Mesenchymal stem cell (in vitro differentiated cells and primary cell): ENCODE data around the gene TNRC6C.

Source experiments
- DNase-seq: peaks from one replicate; pipeline ENCODE4 v3.0.0-alpha.2; 2013
- H2AFZ ChIP-seq: one replicate; pipeline ENCODE4 v1.6.1; 2013; ENCODE audit warnings: low read depth, mild to moderate bottlenecking, control low read depth, inconsistent platforms, low read length, moderate library complexity
- H2AK5ac ChIP-seq: 2 replicates; pipeline ENCODE4 v1.6.1; 2013; ENCODE audit warnings: low read length, moderate library complexity, mild to moderate bottlenecking, inconsistent platforms; ENCODE audit not compliant: severe bottlenecking
- H2BK120ac ChIP-seq: one replicate; pipeline ENCODE4 v1.6.1; 2013; ENCODE audit warnings: low read depth, mild to moderate bottlenecking, inconsistent platforms, low read length, moderate library complexity
- H2BK12ac ChIP-seq, 2 experiments: one replicate each; pipeline ENCODE4 v1.6.1; 2013; ENCODE audit warnings: inconsistent platforms in 2 of 2, low read length in 2 of 2, mild to moderate bottlenecking in 2 of 2, moderate library complexity in 2 of 2, control low read depth in 1 of 2
- H2BK15ac ChIP-seq: one replicate; pipeline ENCODE4 v1.6.1; 2013; ENCODE audit warnings: mild to moderate bottlenecking, low read depth, inconsistent platforms; ENCODE audit not compliant: poor library complexity, severe bottlenecking
- H2BK5ac ChIP-seq: 2 replicates; pipeline ENCODE4 v1.6.1; 2013; ENCODE audit warnings: low read depth, mild to moderate bottlenecking, low read length, control low read depth, inconsistent platforms; ENCODE audit not compliant: poor library complexity, severe bottlenecking
- H3K14ac ChIP-seq, 2 experiments: one replicate each; pipeline ENCODE4 v1.6.1; 2013; ENCODE audit warnings: inconsistent platforms in 2 of 2, low read length in 2 of 2, control low read depth in 1 of 2, mild to moderate bottlenecking in 1 of 2, moderate library complexity in 1 of 2
- H3K18ac ChIP-seq, 2 experiments: one replicate each; pipeline ENCODE4 v1.6.1; 2013; ENCODE audit warnings: inconsistent platforms in 2 of 2, low read length in 2 of 2, control low read depth in 1 of 2, low read depth in 1 of 2, mild to moderate bottlenecking in 1 of 2
- H3K23ac ChIP-seq, 2 experiments: one replicate each; pipeline ENCODE4 v1.6.1; 2013; ENCODE audit warnings: inconsistent platforms in 2 of 2, low read length in 2 of 2, mild to moderate bottlenecking in 2 of 2, moderate library complexity in 2 of 2, control low read depth in 1 of 2
- H3K27ac ChIP-seq: 2 replicates; pipeline ENCODE4 v1.5.1; 2013; ENCODE audit warnings: mild to moderate bottlenecking, moderate library complexity, low read length, control low read depth, inconsistent platforms; ENCODE audit not compliant: poor library complexity, severe bottlenecking
- H3K27me3 ChIP-seq, 2 experiments: 2 replicates each; pipeline versions ENCODE4 v1.6.1 to v1.7.0; 2013; ENCODE audit warnings: low read length in 2 of 2, mild to moderate bottlenecking in 2 of 2, moderate library complexity in 2 of 2, control low read depth in 1 of 2, inconsistent platforms in 1 of 2; ENCODE audit not compliant: control insufficient read depth in 1 of 2, insufficient read depth in 1 of 2
- H3K36me3 ChIP-seq, 2 experiments: 2 replicates each; pipeline versions ENCODE4 v1.6.1 to v1.7.0; 2013; ENCODE audit warnings: low read length in 2 of 2, control low read depth in 1 of 2, inconsistent platforms in 1 of 2, low read depth in 1 of 2, mild to moderate bottlenecking in 1 of 2; ENCODE audit not compliant: insufficient read depth in 2 of 2, control insufficient read depth in 1 of 2
- H3K4ac ChIP-seq, 2 experiments: one replicate each; pipeline ENCODE4 v1.6.1; 2013; ENCODE audit warnings: inconsistent platforms in 2 of 2, low read length in 2 of 2, mild to moderate bottlenecking in 2 of 2, moderate library complexity in 2 of 2, control low read depth in 1 of 2, low read depth in 1 of 2
- H3K4me1 ChIP-seq: 2 replicates; pipeline ENCODE4 v1.6.1; 2013; ENCODE audit warnings: low read depth, low read length, control low read depth; ENCODE audit not compliant: control insufficient read depth, insufficient read depth
- H3K4me2 ChIP-seq: 2 replicates; pipeline ENCODE4 v1.6.1; 2013; ENCODE audit warnings: low read length, mild to moderate bottlenecking, inconsistent platforms; ENCODE audit not compliant: poor library complexity, severe bottlenecking
- H3K4me3 ChIP-seq, 2 experiments: 2 replicates each; pipeline versions ENCODE4 v1.5.1 to v1.7.0; 2013; ENCODE audit warnings: low read length in 2 of 2, mild to moderate bottlenecking in 2 of 2, control low read depth in 1 of 2, low read depth in 1 of 2; ENCODE audit not compliant: insufficient read depth in 1 of 2
- H3K79me1 ChIP-seq: replicated peaks from 2 replicates; pipeline ENCODE4 v1.6.1; 2013; ENCODE audit warnings: mild to moderate bottlenecking, control low read depth, low read length, inconsistent platforms; ENCODE audit not compliant: poor library complexity, severe bottlenecking
- H3K9ac ChIP-seq: 2 replicates; pipeline ENCODE4 v1.7.0; 2013; ENCODE audit warnings: mild to moderate bottlenecking, low read length, moderate library complexity
- H3K9me3 ChIP-seq: 2 replicates; pipeline ENCODE4 v1.7.0; 2013; ENCODE audit warnings: mild to moderate bottlenecking, low read length; ENCODE audit not compliant: control insufficient read depth
- H4K8ac ChIP-seq: one replicate; pipeline ENCODE4 v1.6.1; 2013; ENCODE audit warnings: inconsistent platforms, mild to moderate bottlenecking, low read length, moderate library complexity
- H4K91ac ChIP-seq: one replicate; pipeline ENCODE4 v1.6.1; 2013; ENCODE audit warnings: mild to moderate bottlenecking, low read length, inconsistent platforms
- WGBS: methylation state at CpG from one replicate; pipeline ENCODE4 v1.1.7; 2013; ENCODE audit warnings: mixed read lengths; 5-methylcytosine and 5-hydroxymethylcytosine counted together

The TNRC6C gene

DNA sequence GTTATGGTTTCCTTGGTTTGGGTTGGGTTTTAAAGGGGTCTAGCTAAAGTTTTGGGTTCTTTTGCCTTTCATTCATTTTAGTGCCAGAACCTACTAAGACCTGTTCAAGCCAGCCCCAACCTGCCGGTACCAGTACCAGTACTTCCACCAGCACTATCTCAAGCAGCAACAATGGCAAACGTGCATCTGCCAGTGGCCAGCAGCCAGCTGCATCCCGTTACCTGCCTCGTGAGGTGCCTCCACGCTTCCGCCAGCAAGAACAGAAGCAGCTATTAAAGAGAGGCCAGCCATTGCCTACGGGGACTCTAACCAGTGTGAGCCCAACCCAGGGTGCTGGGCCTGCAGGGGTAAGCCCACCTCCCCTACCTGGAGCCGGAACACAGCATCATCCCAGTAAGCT lies 72.9 kb downstream of the TNRC6C start:
- H4K91ac ChIP-seq = peak overlapping the region; percentile 25

GRCh38 chr17:78032166-78032565 lies 73.7 kb downstream of the TNRC6C start:
- Histone ChIP-seq H3K4me3 (no peak overlapping the region), H3K27ac (no peak overlapping the region), H3K4me1 (peaks cover 4% of the 10 kb centered on the region), H2BK15ac (no peak overlapping the region), H2BK120ac (no peak overlapping the region), H3K9ac (peak overlapping the region; percentile 33), H3K14ac (no peak overlapping the region), H3K9me3 (no peaks in the 10 kb centered on the region), H4K8ac (no peak overlapping the region), H2AFZ (no peak overlapping the region), H2AK5ac (no peak overlapping the region), H2BK12ac (no peak overlapping the region), H4K91ac (no peak overlapping the region), H3K4me2 (no peak overlapping the region), H3K23ac (no peak overlapping the region), H3K4ac (no peak overlapping the region), H2BK5ac (no peak overlapping the region), H3K27me3 (no peaks in the 10 kb centered on the region), H3K79me1 (peaks cover 3% of the 10 kb centered on the region), H3K36me3 (peaks cover under 1 to 8% of the 10 kb centered on the region in 2 experiments), H3K18ac (no peak overlapping the region)
- 43% methylated on average over 1 of the region's 1 CpG for WGBS
- DNase-seq = peak; percentile 25

More for the DNA sequence above, 72.9 kb downstream of the TNRC6C start:
- Histone ChIP-seq H3K36me3 (peaks cover 0 to 8% of the 10 kb centered on the region in 2 experiments), H2BK120ac (no peak overlapping the region), H3K23ac (no peak overlapping the region), H3K9me3 (no peaks in the 10 kb centered on the region), H3K4me2 (no peak overlapping the region), H3K27me3 (no peaks in the 10 kb centered on the region), H2BK12ac (no peak overlapping the region), H2BK5ac (no peak overlapping the region), H2AFZ (no peak overlapping the region), H3K4me1 (peaks cover 4% of the 10 kb centered on the region), H2BK15ac (no peak overlapping the region), H3K14ac (no peak overlapping the region), H3K27ac (no peak overlapping the region), H3K9ac (no peak overlapping the region), H2AK5ac (no peak overlapping the region), H3K4ac (no peak overlapping the region), H3K4me3 (no peak overlapping the region), H3K18ac (no peak overlapping the region), H4K8ac (no peak overlapping the region), H3K79me1 (peaks cover 4% of the 10 kb centered on the region)
- DNase-seq = no peak
- 98% methylated on average over 7 of the region's 8 CpGs for WGBS

DNA sequence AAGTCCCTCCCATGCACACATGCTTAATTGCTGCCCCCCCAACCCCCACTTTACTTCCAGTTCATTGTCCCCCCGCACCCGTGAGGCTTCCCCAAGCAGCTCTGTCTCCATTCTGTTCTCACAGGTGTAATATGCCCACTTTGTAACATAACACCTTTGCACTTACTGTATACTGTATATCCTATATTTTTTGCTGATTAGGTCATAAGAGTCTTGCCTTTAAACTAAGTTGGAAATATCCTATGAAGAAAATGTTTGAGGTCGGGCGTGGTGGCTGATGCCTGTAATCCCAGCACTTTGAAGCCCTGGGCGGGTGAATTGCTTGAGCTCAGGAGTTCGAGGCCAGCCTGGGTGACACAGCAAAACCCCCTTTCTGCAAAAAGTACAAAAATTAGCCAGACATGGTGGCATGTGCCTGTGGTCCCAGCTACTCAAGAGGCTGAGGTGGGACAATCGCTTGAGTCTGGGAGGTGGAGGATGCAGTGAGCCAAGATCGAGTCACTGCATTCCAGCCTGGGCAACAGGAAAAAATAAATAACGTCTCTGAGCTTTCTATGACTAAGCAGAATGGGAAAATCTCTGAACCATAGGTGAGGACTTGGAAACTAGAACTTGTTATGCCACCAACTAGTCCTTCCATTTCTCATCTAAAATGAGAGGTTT lies 76.1 kb downstream of the TNRC6C start:
- Histone ChIP-seq H3K9me3 (no peaks in the 10 kb centered on the region), H2BK5ac (no peak overlapping the region), H3K4me1 (peaks cover 6% of the 10 kb centered on the region), H3K27ac (no peak overlapping the region), H3K79me1 (peaks cover 2% of the 10 kb centered on the region), H2BK12ac (no peak overlapping the region), H3K4me3 (no peak overlapping the region), H3K14ac (no peak overlapping the region), H3K4me2 (no peak overlapping the region), H2AFZ (no peak overlapping the region), H3K36me3 (peaks cover 3 to 8% of the 10 kb centered on the region in 2 experiments), H2BK15ac (peak overlapping the region; percentile 13), H3K23ac (peak overlapping the region in 1 of 2 experiments; percentile 59), H3K9ac (peak overlapping the region; percentile 1), H2BK120ac (peak overlapping the region; percentile 21), H4K91ac (no peak overlapping the region), H3K4ac (peak overlapping the region in 1 of 2 experiments; percentile 50), H4K8ac (peak overlapping the region; percentile 19), H2AK5ac (no peak overlapping the region), H3K27me3 (no peaks in the 10 kb centered on the region), H3K18ac (no peak overlapping the region)
- 54% methylated on average over 7 of the region's 9 CpGs for WGBS
- peak; percentile 40 for DNase-seq

- H3K4me1 ChIP-seq = peaks cover 6% of the 10 kb centered on the region
- no peak overlapping the region for H2BK120ac ChIP-seq
- no peaks in the 10 kb centered on the region for H3K27me3 ChIP-seq
- peaks cover 3 to 9% of the 10 kb centered on the region in 2 experiments for H3K36me3 ChIP-seq
- no peak overlapping the region for H2BK12ac ChIP-seq
- H3K18ac ChIP-seq = no peak overlapping the region
- peaks cover 2% of the 10 kb centered on the region for H3K79me1 ChIP-seq
- no peak overlapping the region for H4K8ac ChIP-seq
- H3K9me3 ChIP-seq = no peaks in the 10 kb centered on the region
- WGBS = 96% methylated on average over 6 of the region's 7 CpGs
- no peak overlapping the region for H3K4me2 ChIP-seq
- H3K14ac ChIP-seq = no peak overlapping the region
- no peak overlapping the region for H3K4me3 ChIP-seq
- no peak overlapping the region for H2BK15ac ChIP-seq
- no peak overlapping the region for H4K91ac ChIP-seq
- DNase-seq = no peak
- H3K23ac ChIP-seq = no peak overlapping the region
- H2BK5ac ChIP-seq = no peak overlapping the region
- no peak overlapping the region for H3K9ac ChIP-seq
- no peak overlapping the region for H3K27ac ChIP-seq
- no peak overlapping the region for H2AFZ ChIP-seq
- no peak overlapping the region for H2AK5ac ChIP-seq
- no peak overlapping the region for H3K4ac ChIP-seq
Observed at GRCh38 chr17:78037280-78037679, 78.8 kb downstream of the TNRC6C start.
